ENCODE results near the gene HMGXB4. TPM values are rescaled to one million over a fixed set of nuclear protein-coding genes. Genes with fewer than 3 reads are reported as not detected.

The HMGXB4 gene
- total and polyA plus RNA-seq, 2 experiments from 2014 or later: 34.7 to 64.9 TPM

DNA sequence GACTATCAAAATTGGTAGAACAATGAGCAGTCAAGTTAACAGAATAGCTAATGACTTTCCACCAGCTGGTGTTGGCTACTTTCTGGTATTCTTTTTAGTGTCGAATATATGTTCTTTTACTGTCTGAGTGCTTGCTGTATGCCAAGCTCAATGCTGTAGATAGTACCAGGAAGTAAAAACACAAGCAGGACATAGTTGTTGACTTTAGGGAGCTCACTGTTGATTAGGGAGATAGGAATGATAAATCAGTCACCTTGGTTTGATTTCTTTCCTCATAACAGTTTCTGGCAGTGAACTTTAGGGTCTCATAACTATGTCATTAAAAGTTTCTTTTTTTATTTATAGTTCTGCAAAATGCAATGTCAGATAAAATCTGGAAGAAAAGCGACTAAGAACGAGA, 9.0 kb downstream of the HMGXB4 start:
- TF ChIP-seq JUNB (IDR thresholded peaks at IDR 0.05; ENCODE audit: unreplicated experiment): no peak
- TF ChIP-seq REST (IDR thresholded peaks at IDR 0.05; ENCODE audit: unreplicated experiment): no peak
- TF ChIP-seq EZH2phosphoT487 (IDR thresholded peaks at IDR 0.05; ENCODE audit: unreplicated experiment): no peak
- TF ChIP-seq STAT1 (IDR thresholded peaks at IDR 0.05; ENCODE audit: unreplicated experiment): no peak
- no peak for TF ChIP-seq ZNF331 (CRISPR knock-in tag; IDR thresholded peaks at IDR 0.05; ENCODE audit: low read depth)
- TF ChIP-seq ETS1 (IDR thresholded peaks at IDR 0.05): no peak
- TF ChIP-seq POLR2AphosphoS5 (IDR thresholded peaks at IDR 0.05; ENCODE audit: low read depth): no peak
- no peak for TF ChIP-seq CTCF (conservative IDR thresholded peaks at IDR 0.05; ENCODE audit: low read depth in 2 of 2)
- no peak for TF ChIP-seq EZH2 (IDR thresholded peaks at IDR 0.05; ENCODE audit: low read depth, unreplicated experiment)
- no peak for TF ChIP-seq ZNF462 (CRISPR knock-in tag; IDR thresholded peaks at IDR 0.05)
- TF ChIP-seq ZNF114 (CRISPR knock-in tag; IDR thresholded peaks at IDR 0.05): no peak
- no peak for TF ChIP-seq NANOG (IDR thresholded peaks at IDR 0.05; ENCODE audit: borderline replicate concordance)
- TF ChIP-seq CREB1 (CRISPR knock-in tag; IDR thresholded peaks at IDR 0.05; ENCODE audit: low read depth): no peak
- no peak for ATAC-seq

More for the DNA sequence above, 9.0 kb downstream of the HMGXB4 start:
- H3K4me1 Mint-ChIP-seq: no peaks in the 10 kb centered on the region
- H3K27ac ChIP-seq (ENCODE audit: low read depth): no peak overlapping the region
- H4K20me1 ChIP-seq (replicated peaks; ENCODE audit: insufficient read depth): peaks cover 20% of the 10 kb centered on the region
- peaks cover 4% of the 10 kb centered on the region; the same call in 1 of the 2 replicates for H3F3A ChIP-seq (replicated peaks; ENCODE audit: low read depth)
- no peak overlapping the region for H2AFZ ChIP-seq
- no peak overlapping the region for H3K4me3 Mint-ChIP-seq
- H3K9me2 ChIP-seq (ENCODE audit: insufficient read depth): no peaks in the 10 kb centered on the region
- no peaks in the 10 kb centered on the region for H3K4me1 ChIP-seq (ENCODE audit: insufficient read depth)
- H3K9me3 Mint-ChIP-seq: peaks cover 3% of the 10 kb centered on the region; the same call in 1 of the 3 replicates
- no peaks in the 10 kb centered on the region for H3K27me3 ChIP-seq (ENCODE audit: insufficient read depth)
- no peaks in the 10 kb centered on the region for H3K27me3 Mint-ChIP-seq (ENCODE audit: insufficient read depth, low read depth, poor library complexity)
- peaks cover 79% of the 10 kb centered on the region for H3K36me3 Mint-ChIP-seq (ENCODE audit: low read depth)
- no peak overlapping the region for H3K4me2 ChIP-seq
- DNase-seq (ENCODE audit: low spot score): no peak
- no peak overlapping the region for H3K4me3 ChIP-seq
- H3K79me2 ChIP-seq (replicated peaks; ENCODE audit: insufficient read depth): peaks cover 25% of the 10 kb centered on the region
- H3K36me3 ChIP-seq (ENCODE audit: insufficient read depth): peaks cover 82% of the 10 kb centered on the region
- H3K27ac Mint-ChIP-seq: no peak overlapping the region
